Effector memory CD4-positive, alpha-beta T cell (primary cell): ENCODE results near the gene AREL1.

Experiments used
- DNase-seq, 3 donors: peaks; one replicate each; pipeline ENCODE4 v3.0.0-alpha.2; 2020
- H3K27ac ChIP-seq: 2 replicates; pipeline ENCODE4 v1.7.0; 2013; ENCODE audit warnings: mild to moderate bottlenecking, low read length, moderate library complexity; ENCODE audit not compliant: insufficient read depth, poor library complexity, severe bottlenecking
- H3K27me3 ChIP-seq: replicated peaks from 2 replicates; pipeline ENCODE4 v1.7.0; 2013; ENCODE audit warnings: mild to moderate bottlenecking, low read length; ENCODE audit not compliant: insufficient read depth, control insufficient read depth, poor library complexity, severe bottlenecking
- H3K36me3 ChIP-seq: 2 replicates; pipeline ENCODE4 v1.7.0; 2013; ENCODE audit warnings: mild to moderate bottlenecking, low read length, moderate library complexity; ENCODE audit not compliant: control insufficient read depth, insufficient read depth
- H3K4me1 ChIP-seq: 2 replicates; pipeline ENCODE4 v1.7.0; 2013; ENCODE audit warnings: low read length, mild to moderate bottlenecking; ENCODE audit not compliant: control insufficient read depth, insufficient read depth, poor library complexity, severe bottlenecking
- H3K4me3 ChIP-seq: 2 replicates; pipeline ENCODE4 v1.7.0; 2013; ENCODE audit warnings: low read length, low read depth, mild to moderate bottlenecking; ENCODE audit not compliant: insufficient read depth, poor library complexity, severe bottlenecking
- H3K9me3 ChIP-seq: 2 replicates; pipeline ENCODE4 v1.7.0; 2013; ENCODE audit warnings: mild to moderate bottlenecking, low read length, moderate library complexity; ENCODE audit not compliant: control insufficient read depth

AREL1 gene

GRCh38 chr14:74733221-74733620 is 20.3 kb upstream of the AREL1 start:
- H3K4me1 ChIP-seq: no peaks in the 10 kb centered on the region
- no peak overlapping the region for H3K4me3 ChIP-seq
- DNase-seq: no peak
- H3K27ac ChIP-seq: no peak overlapping the region
- H3K36me3 ChIP-seq: peaks cover 45% of the 10 kb centered on the region
- H3K9me3 ChIP-seq: no peaks in the 10 kb centered on the region
- H3K27me3 ChIP-seq: no peaks in the 10 kb centered on the region

- Histone ChIP-seq H3K27ac (no peak overlapping the region), H3K36me3 (peaks cover 44% of the 10 kb centered on the region), H3K4me1 (no peaks in the 10 kb centered on the region), H3K4me3 (no peak overlapping the region), H3K9me3 (no peaks in the 10 kb centered on the region), H3K27me3 (no peaks in the 10 kb centered on the region)
- no peak for DNase-seq
Observed at GRCh38 chr14:74732387-74732786, 19.5 kb upstream of the AREL1 start.

GRCh38 chr14:74723134-74723533 is 10.3 kb upstream of the AREL1 start:
- Histone ChIP-seq H3K27me3 (no peaks in the 10 kb centered on the region), H3K36me3 (peaks cover 18% of the 10 kb centered on the region), H3K4me3 (no peak overlapping the region), H3K4me1 (no peaks in the 10 kb centered on the region), H3K27ac (no peak overlapping the region), H3K9me3 (no peaks in the 10 kb centered on the region)
- DNase-seq: no peak

- peaks cover 39% of the 10 kb centered on the region for H3K36me3 ChIP-seq
- no peak for DNase-seq
- H3K27me3 ChIP-seq: no peaks in the 10 kb centered on the region
- no peak overlapping the region for H3K27ac ChIP-seq
- H3K9me3 ChIP-seq: no peaks in the 10 kb centered on the region
- H3K4me1 ChIP-seq: no peaks in the 10 kb centered on the region
- H3K4me3 ChIP-seq: no peak overlapping the region
Observed at GRCh38 chr14:74720526-74720925, 7.6 kb upstream of the AREL1 start.

- H3K36me3 ChIP-seq: peaks cover 26% of the 10 kb centered on the region
- peak overlapping the region; percentile 80 for H3K27ac ChIP-seq
- H3K27me3 ChIP-seq: no peaks in the 10 kb centered on the region
- no peaks in the 10 kb centered on the region for H3K9me3 ChIP-seq
- H3K4me1 ChIP-seq: peaks cover 13% of the 10 kb centered on the region
- no peak for DNase-seq
- H3K4me3 ChIP-seq: peak overlapping the region; percentile 71
Observed at GRCh38 chr14:74713395-74713735, 485 bp upstream of the AREL1 start.

GRCh38 chr14:74711651-74712050 is 1.2 kb downstream of the AREL1 start:
- no peak for DNase-seq
- H3K4me1 ChIP-seq: peaks cover 13% of the 10 kb centered on the region
- H3K27ac ChIP-seq: no peak overlapping the region
- peaks cover 14% of the 10 kb centered on the region for H3K36me3 ChIP-seq
- no peak overlapping the region for H3K4me3 ChIP-seq
- H3K9me3 ChIP-seq: no peaks in the 10 kb centered on the region
- H3K27me3 ChIP-seq: no peaks in the 10 kb centered on the region

GRCh38 chr14:74710480-74710879 is 2.4 kb downstream of the AREL1 start:
- Histone ChIP-seq H3K9me3 (no peaks in the 10 kb centered on the region), H3K4me1 (peaks cover 13% of the 10 kb centered on the region), H3K4me3 (no peak overlapping the region), H3K27me3 (no peaks in the 10 kb centered on the region), H3K36me3 (peaks cover 3% of the 10 kb centered on the region), H3K27ac (no peak overlapping the region)
- DNase-seq: no peak

- H3K4me3 ChIP-seq: no peak overlapping the region
- no peak overlapping the region for H3K27ac ChIP-seq
- no peaks in the 10 kb centered on the region for H3K36me3 ChIP-seq
- H3K27me3 ChIP-seq: no peaks in the 10 kb centered on the region
- no peaks in the 10 kb centered on the region for H3K9me3 ChIP-seq
- H3K4me1 ChIP-seq: no peaks in the 10 kb centered on the region
- DNase-seq: no peak
Observed at GRCh38 chr14:74705613-74706500, 7.0 kb downstream of the AREL1 start.

- DNase-seq: no peak
- H3K36me3 ChIP-seq: no peaks in the 10 kb centered on the region
- H3K4me1 ChIP-seq: no peaks in the 10 kb centered on the region
- H3K9me3 ChIP-seq: no peaks in the 10 kb centered on the region
- H3K27me3 ChIP-seq: no peaks in the 10 kb centered on the region
- no peak overlapping the region for H3K27ac ChIP-seq
- H3K4me3 ChIP-seq: no peak overlapping the region
Observed at GRCh38 chr14:74704656-74705055, 8.2 kb downstream of the AREL1 start.

GRCh38 chr14:74703043-74703442 is 9.8 kb downstream of the AREL1 start:
- no peak for DNase-seq
- Histone ChIP-seq H3K4me1 (no peaks in the 10 kb centered on the region), H3K27ac (no peak overlapping the region), H3K4me3 (no peak overlapping the region), H3K9me3 (no peaks in the 10 kb centered on the region), H3K36me3 (no peaks in the 10 kb centered on the region), H3K27me3 (no peaks in the 10 kb centered on the region)
